Activated CD4-positive, alpha-beta T cell treated with anti-CD3 and anti-CD28 coated beads for 1 hour (primary cell): ENCODE data around the gene ACTR8.

Source experiments
- DNase-seq: peaks from one replicate; pipeline ENCODE4 v3.0.0-alpha.2; 2020

ACTR8 gene

GRCh38 chr3:53863145-53863544 lies 18.8 kb downstream of the ACTR8 start:
- DNase-seq: no peak

- no peak for DNase-seq
Measured at GRCh38 chr3:53862241-53862640, 19.7 kb downstream of the ACTR8 start.

DNA sequence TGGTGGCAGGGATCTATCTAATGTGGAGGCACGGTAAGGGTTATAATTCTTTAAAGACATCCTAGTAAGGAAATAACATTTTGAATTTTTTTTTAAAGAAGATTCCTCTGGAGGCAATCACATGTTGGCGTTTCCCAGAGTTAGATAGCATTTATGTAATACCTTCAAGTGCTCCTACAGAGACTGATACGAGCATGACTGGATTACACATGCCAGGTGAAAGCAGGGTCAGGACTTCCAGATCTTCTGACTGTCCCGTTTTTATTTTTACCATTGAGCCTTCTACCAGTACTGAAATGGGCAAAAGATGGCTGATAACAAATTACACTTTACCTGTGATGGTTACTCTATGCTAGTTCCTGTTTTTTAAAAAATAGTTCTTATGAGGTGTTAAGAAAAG lies 21.8 kb downstream of the ACTR8 start:
- no peak for DNase-seq

GRCh38 chr3:53859178-53859577 lies 22.8 kb downstream of the ACTR8 start:
- DNase-seq: no peak

GRCh38 chr3:53858096-53858741 lies 23.7 kb downstream of the ACTR8 start:
- DNase-seq: no peak

DNA sequence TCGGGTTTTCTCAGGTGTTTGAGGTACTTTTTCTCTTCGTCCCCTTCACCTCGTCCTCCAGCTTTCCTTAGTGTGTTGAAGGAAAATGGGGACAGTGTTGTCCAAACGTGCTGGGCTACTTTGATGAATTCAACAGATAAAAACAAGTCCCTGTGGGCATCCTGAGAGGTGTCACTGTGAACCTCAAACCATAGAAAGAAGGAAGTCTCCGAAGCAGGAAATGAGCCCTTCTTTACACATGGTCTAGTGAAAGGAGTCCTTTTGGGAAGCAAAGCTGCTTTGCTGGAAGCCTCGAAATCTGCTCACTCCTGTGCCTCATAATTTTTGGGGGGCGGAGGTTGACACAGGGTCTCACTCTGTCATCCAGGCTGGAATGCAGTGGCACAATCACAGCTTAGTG lies 25.0 kb downstream of the ACTR8 start:
- DNase-seq: no peak

- no peak for DNase-seq
Measured at GRCh38 chr3:53850895-53851294, 31.1 kb downstream of the ACTR8 start.

- no peak for DNase-seq
Measured at GRCh38 chr3:53849916-53850315, 32.0 kb downstream of the ACTR8 start.

- DNase-seq: no peak
Measured at GRCh38 chr3:53846851-53847155, 35.1 kb downstream of the ACTR8 start.

DNA sequence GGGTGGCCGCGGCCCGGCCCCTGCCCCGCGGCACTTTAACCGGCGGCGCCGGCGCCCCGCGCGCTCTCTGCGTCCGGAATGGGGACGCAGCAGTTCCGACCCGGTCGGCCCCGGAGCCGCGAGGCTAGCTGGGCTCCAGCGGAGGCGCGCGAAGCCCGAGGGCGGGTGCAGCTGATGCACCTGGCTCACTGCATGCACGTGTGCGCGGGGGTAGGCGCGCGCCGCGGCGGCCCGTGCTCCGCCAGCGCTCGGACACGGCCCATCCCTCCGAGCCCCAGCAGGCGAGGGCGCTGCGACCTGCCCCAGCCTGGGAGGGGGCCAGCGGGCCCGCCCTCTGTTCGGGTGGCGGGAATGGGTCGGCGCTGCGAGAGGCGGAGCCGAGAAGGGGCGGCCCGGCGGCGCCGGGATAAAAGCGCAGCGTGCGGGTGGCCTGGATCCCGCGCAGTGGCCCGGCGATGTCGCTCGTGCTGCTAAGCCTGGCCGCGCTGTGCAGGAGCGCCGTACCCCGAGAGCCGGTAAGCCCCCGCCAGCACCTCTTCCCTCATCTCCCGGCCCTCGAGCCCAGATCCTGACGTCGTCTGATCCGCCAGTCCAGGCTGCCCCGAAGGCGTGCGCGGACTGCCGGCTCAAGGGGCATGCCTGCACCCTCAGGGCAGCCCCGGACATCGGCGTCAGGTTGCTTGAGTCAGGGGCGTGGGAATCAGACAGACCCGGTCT lies 35.7 kb downstream of the ACTR8 start, which contains the start of the genes CHDH and IL17RB:
TSS of gene CHDH (minus strand) at position 286 of the 717 bp plus-strand sequence. CDS start 22,411 bp downstream, outside the sequence.
TSS of gene IL17RB (plus strand) at position 435 of the 717 bp plus-strand sequence. CDS start at position 456, 21 bp downstream.
- DNase-seq: no peak

DNA sequence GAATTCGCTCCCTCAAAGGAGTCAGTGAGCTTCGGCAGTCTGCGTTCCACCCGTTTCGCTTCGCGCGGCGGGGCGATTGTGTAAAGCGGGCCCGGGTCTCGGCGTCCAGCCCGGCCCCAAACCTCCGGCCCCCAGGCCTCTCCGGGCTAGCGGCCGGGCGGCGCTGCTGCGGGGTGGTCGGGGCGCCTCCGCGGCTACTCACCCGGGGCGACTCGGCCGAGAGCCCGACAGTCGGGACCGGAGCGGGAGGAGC lies 36.1 kb downstream of the ACTR8 start:
- no peak for DNase-seq

- DNase-seq: no peak
Measured at GRCh38 chr3:53845103-53845880, 36.7 kb downstream of the ACTR8 start.

DNA sequence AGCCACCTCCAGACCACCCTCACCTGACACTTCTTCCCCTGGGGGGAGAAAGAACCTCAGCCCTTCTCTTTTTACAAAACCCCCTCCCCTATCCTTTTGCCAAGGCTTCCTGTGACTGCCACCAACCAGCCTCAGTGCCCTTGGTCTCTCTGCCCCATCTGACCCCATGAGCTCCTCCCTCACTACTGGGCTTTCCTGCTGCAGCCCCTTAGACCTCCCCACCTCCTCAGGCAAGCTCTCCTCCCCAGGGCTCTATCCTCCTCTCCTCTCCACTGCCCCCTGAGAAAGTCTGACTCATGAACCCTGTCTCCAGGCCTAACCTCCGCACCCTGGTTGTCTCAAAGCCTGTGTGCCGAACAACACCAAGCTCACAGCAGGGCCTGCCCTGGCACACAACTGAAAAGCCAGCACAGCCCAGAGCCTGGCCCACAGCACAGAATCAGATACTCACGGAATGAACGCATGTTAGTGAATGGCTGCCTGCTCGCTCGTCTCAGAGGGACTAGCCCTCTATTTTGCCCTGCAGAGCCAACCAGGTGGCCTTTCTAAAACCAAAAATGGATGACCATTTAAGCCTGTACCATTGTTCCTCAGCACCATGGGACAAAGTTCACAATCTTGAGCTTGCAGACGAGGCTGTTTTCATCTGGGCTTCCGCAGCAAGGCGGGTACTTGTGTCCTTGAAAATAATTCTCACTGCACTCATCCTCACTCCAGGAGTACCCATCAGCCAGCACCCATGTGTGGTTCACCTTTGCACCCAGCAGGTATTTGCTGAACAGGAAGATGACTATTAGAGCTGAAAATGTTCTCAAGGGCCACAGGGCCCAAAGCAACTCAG lies 37.5 kb downstream of the ACTR8 start:
- DNase-seq: no peak

GRCh38 chr3:53843195-53844177 lies 38.5 kb downstream of the ACTR8 start:
- no peak for DNase-seq

DNA sequence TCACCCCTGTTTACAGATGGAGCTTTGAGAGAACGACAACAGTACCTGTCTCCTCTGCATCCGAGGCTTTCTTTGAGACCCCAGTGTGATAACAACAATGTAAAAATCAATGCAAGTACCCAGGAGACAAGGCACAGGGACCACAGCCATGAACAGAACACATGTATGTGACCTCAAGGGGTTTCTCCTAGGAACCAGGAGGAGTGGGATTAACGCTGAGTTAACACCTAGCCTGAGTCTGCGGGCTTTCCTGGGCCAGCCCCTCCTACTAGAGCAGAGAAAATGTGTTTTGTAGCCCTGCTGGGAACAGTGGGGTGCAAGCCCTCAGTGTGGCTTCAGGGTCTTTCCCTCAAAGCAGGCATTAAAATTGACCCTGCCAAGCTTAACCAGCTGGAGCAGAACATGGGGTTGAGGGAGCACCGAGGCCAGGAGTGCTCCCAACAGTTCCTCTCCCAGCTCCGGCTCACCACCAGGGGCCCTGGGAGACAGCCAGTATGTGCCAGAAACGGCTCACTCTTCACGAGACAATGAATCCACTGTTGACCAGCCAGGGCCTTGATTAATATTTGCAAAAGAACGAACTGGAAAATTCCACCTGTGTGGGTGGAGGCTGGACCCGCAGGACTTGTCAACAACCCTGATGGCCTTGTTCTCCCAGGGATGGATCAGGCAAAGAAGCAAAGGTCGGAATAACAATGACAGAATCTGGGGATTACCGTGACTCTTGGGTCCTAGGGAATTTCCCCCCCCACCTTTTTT lies 39.3 kb downstream of the ACTR8 start:
- DNase-seq: no peak

DNA sequence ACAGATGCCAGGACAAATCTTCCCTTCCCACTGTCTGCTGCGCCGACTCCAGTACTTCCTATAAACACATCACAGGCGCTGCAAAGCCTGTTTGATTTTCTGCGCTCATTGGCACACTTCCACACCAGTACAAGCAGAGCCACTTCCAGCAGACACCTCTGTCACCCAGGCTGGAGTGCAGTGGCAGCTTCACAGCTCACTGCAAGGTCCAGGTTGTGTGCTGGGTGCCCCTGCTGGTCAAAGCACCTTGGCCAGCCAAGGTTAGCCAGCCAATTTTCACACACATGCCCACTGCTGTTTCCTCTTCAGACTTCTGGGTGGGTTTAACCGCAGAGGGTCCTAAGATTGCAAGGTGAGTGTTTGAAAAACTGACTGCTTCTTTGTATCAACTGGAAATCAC lies 40.7 kb downstream of the ACTR8 start:
- no peak for DNase-seq

DNA sequence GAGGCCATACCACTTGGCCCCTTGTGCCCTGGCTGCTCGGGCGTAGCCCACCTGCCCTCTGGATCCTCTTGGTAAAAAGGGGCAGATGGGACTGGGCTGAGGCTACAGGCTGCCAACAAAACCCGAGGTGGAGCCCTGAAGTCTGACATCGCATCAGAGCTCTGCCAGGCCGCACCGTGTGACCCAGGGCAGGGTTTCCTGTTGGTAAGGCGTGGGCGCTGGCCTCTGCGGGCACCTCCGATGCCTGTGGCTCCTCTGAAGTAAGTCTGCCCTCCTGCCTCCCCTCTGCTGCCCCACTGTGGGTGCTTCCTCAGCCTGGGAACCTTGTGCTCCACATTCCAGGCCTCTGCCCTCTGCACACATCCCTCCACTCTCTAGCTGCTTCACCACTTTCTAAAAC lies 44.6 kb downstream of the ACTR8 start:
- no peak for DNase-seq

GRCh38 chr3:53836084-53836872 lies 45.7 kb downstream of the ACTR8 start:
- no peak for DNase-seq

GRCh38 chr3:53835257-53835656 lies 46.7 kb downstream of the ACTR8 start:
- no peak for DNase-seq

DNA sequence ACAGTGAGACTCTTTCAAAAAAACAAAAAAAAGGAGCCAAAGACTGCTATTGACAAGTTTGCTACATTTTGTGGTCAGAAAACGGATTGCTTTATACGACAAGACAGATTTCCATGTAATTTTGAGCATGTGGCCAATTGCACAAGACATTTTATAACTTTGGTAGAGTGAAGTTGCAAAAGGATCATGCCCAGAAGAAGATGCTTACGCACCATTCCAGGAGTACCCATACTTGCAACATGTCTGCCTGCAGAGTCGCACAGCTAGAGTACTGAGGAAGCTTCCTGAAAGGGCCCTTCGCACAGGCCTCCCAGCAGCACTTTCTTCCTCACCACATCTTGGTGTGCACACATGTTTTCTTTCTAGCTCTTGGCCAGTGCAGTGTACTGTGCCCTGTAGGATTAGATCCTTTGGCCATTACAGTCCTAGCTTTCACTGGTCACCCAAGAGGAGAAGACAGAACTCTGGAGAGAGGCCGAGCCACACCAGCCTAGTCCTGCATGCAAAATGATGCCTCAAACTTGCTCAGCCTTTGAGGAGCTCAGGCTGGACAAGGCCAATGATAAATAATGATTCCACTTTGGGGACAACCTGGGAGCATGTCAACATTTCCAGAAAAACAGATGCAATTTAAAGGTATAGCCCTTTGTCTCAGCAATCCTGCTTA lies 47.4 kb downstream of the ACTR8 start:
- no peak for DNase-seq
